Common myeloid progenitor, CD34-positive (primary cell): ENCODE measurements around the gene SPAG17.

ENCODE experiments used
- CTCF ChIA-PET: fragments of 350-600 bp; sonication (Branson Sonifier 250); formaldehyde crosslinking; loops from one replicate; lab custom pipeline; 2021; ENCODE audit warnings: antibody characterized with exemption; lab: Charles Lee
- POLR2A ChIA-PET: fragments of 350-600 bp; sonication (Branson Sonifier 250); formaldehyde crosslinking; loops from one replicate; lab custom pipeline; 2021; ENCODE audit warnings: antibody characterized with exemption; lab: Charles Lee
- DNase-seq, 3 donors: peaks; one replicate each; pipeline versions ENCODE4 v3.0.0 to v3.0.0-alpha.2; 2013
- H3K27ac ChIP-seq, 2 experiments: 1 replicate in 1 of 2; 2 replicates in 1 of 2; pipeline ENCODE4 v1.7.0; 2013; ENCODE audit warnings: inconsistent platforms in 2 of 2, low read length in 2 of 2, mild to moderate bottlenecking in 2 of 2, low read depth in 1 of 2, moderate library complexity in 1 of 2; ENCODE audit not compliant: severe bottlenecking in 2 of 2, insufficient read depth in 1 of 2, poor library complexity in 1 of 2
- H3K27me3 ChIP-seq, 5 experiments: replicated peaks in 2 of 5; 1 replicate in 3 of 5; 2 replicates in 2 of 5; pipeline versions ENCODE4 v1.6.1 to v1.7.0; 2013; ENCODE audit warnings: low read length in 4 of 5, mild to moderate bottlenecking in 2 of 5, moderate library complexity in 2 of 5, inconsistent platforms in 1 of 5; ENCODE audit not compliant: insufficient read depth in 5 of 5, control insufficient read depth in 4 of 5
- H3K36me3 ChIP-seq, 4 experiments: 1 replicate in 2 of 4; 2 replicates in 2 of 4; pipeline versions ENCODE4 v1.6.1 to v1.7.0; 2013; ENCODE audit warnings: low read length in 3 of 4, control low read depth in 1 of 4, mild to moderate bottlenecking in 1 of 4; ENCODE audit not compliant: control insufficient read depth in 4 of 4, insufficient read depth in 4 of 4
- H3K4me1 ChIP-seq, 4 experiments: 1 replicate in 3 of 4; 2 replicates in 1 of 4; pipeline versions ENCODE4 v1.6.1 to v1.7.1; 2013; ENCODE audit warnings: low read length in 3 of 4, mild to moderate bottlenecking in 3 of 4, control low read depth in 1 of 4, inconsistent platforms in 1 of 4, moderate library complexity in 1 of 4; ENCODE audit not compliant: control insufficient read depth in 4 of 4, insufficient read depth in 4 of 4; ENCODE audit errors: control extremely low read depth in 1 of 4
- H3K4me3 ChIP-seq, 7 experiments: 1 replicate in 4 of 7; 2 replicates in 3 of 7; pipeline versions ENCODE4 v1.5.1 to v1.7.0; 2013; ENCODE audit warnings: mild to moderate bottlenecking in 7 of 7, low read length in 6 of 7, moderate library complexity in 6 of 7, inconsistent platforms in 2 of 7, low read depth in 2 of 7, control low read depth in 1 of 7; ENCODE audit not compliant: insufficient read depth in 4 of 7, control insufficient read depth in 1 of 7; ENCODE audit errors: extremely low read depth in 1 of 7
- H3K9me3 ChIP-seq, 5 experiments: 1 replicate in 4 of 5; 2 replicates in 1 of 5; pipeline versions ENCODE4 v1.6.1 to v1.7.1; 2013; ENCODE audit warnings: low read length in 4 of 5, mild to moderate bottlenecking in 2 of 5, inconsistent platforms in 1 of 5, low read depth in 1 of 5, moderate library complexity in 1 of 5; ENCODE audit not compliant: control insufficient read depth in 4 of 5, insufficient read depth in 2 of 5; ENCODE audit errors: control extremely low read depth in 1 of 5
- WGBS: methylation state at CpG from one replicate; pipeline ENCODE4 v1.1.5; 2013; ENCODE audit not compliant: insufficient coverage; 5-methylcytosine and 5-hydroxymethylcytosine counted together

The SPAG17 gene

DNA sequence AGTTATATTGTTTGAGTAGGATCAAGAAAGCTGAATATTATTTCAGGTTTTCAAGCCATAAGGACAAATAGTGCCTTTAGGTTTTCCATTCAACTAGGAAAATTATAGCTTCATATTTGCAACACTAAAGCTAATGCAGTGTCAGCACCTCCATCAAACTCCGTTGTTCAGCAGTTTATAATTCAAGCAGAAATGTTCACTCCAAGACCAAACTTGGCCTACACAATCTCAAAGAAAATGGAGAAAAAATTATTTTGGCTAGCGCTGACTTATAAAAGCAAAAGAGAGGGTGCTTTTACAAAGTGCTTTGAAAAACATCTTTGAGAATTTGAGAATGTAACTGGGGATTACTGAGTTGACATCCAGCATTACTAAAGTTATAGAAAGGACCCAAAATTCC lies 1.4 kb downstream of the SPAG17 start:
- Histone ChIP-seq H3K4me3 (no peak overlapping the region), H3K27me3 (no peaks in the 10 kb centered on the region), H3K36me3 (no peaks in the 10 kb centered on the region), H3K4me1 (peaks cover 0 to 11% (median 8%) of the 10 kb centered on the region in 4 experiments), H3K27ac (no peak overlapping the region), H3K9me3 (no peaks in the 10 kb centered on the region)
- CTCF ChIA-PET = no interaction called here
- POLR2A ChIA-PET = no interaction called here
- WGBS = no CpG with 5 or more reads among the region's 2 CpGs
- no peak for DNase-seq

DNA sequence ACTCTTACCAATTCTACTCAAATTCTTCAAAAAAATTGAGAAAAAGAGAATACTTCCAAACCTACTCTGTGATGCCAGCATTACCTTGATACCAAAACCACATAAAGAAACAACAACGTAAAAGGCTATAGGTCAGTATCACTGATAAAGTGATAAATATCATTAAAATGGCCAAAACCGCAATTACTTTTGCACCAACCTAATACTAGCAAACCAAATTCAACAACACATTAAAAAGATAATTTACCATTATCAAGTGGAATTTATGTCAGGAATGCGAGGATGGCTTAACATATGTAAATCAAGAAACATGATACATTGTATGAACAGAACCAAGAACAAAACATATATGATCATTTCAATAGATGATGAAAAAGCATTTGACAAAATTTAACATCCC lies 7.0 kb downstream of the SPAG17 start:
- WGBS = no CpG with 5 or more reads among the region's 3 CpGs

GRCh38 chr1:118169016-118169415 lies 16.0 kb downstream of the SPAG17 start:
- Histone ChIP-seq H3K9me3 (peaks cover 0 to 7% (median 0%) of the 10 kb centered on the region in 5 experiments), H3K27me3 (peaks cover 0 to 2% (median 0%) of the 10 kb centered on the region in 5 experiments), H3K4me3 (no peak overlapping the region), H3K27ac (no peak overlapping the region), H3K36me3 (no peaks in the 10 kb centered on the region), H3K4me1 (no peaks in the 10 kb centered on the region)
- WGBS = no CpG with 5 or more reads among the region's 1 CpG
- ChIA-PET POLR2A (interaction anchor here (1.4 kb wide), 1 partner anchor 34 kb away, joined by 4 read pairs; no protein-coding TSS in a partner anchor), CTCF (interaction anchor here (1.5 kb wide), 1 partner anchor 26 kb away, joined by 3 read pairs; no protein-coding TSS in a partner anchor)
- DNase-seq = no peak

More for the DNA sequence above, 7.0 kb downstream of the SPAG17 start:
- Histone ChIP-seq H3K27me3 (no peaks in the 10 kb centered on the region), H3K4me3 (no peak overlapping the region), H3K4me1 (no peaks in the 10 kb centered on the region), H3K36me3 (no peaks in the 10 kb centered on the region), H3K9me3 (peaks cover 0 to 12% (median 0%) of the 10 kb centered on the region in 5 experiments), H3K27ac (no peak overlapping the region)
- DNase-seq = no peak
- CTCF ChIA-PET = no interaction called here
- POLR2A ChIA-PET = no interaction called here

DNA sequence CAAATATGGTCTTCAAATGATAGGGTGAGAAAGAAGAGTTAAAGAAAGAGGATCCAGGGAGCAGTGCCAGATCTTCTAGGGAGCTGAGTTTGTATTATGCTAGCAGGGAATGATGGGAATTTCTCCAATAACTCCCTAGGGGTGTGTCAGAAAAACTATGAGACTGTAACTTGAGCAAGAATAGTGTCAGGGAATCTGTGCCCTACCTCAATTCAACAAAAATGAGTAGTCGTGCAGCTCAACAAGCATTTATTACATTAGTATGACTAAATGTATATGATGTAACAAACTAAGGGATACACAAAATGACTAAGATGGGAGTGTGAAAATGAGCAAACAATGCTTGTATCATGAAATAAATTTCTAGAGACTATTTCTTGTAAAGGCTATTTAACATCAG lies 24.2 kb downstream of the SPAG17 start:
- CTCF ChIA-PET = no interaction called here
- no peaks in the 10 kb centered on the region for H3K9me3 ChIP-seq
- POLR2A ChIA-PET = no interaction called here

GRCh38 chr1:118159569-118159968 lies 25.5 kb downstream of the SPAG17 start:
- Histone ChIP-seq H3K27me3 (no peaks in the 10 kb centered on the region), H3K4me1 (no peaks in the 10 kb centered on the region), H3K9me3 (no peaks in the 10 kb centered on the region), H3K27ac (no peak overlapping the region), H3K4me3 (no peak overlapping the region), H3K36me3 (no peaks in the 10 kb centered on the region)
- ChIA-PET POLR2A (no interaction called here), CTCF (interaction anchor here (0.6 kb wide), 1 partner anchor 63 kb away, joined by 3 read pairs; no protein-coding TSS in a partner anchor)
- WGBS = 83% methylated on average over 2 of the region's 4 CpGs
- no peak for DNase-seq

More for the DNA sequence above, 24.2 kb downstream of the SPAG17 start:
- no peaks in the 10 kb centered on the region for H3K36me3 ChIP-seq
- no peaks in the 10 kb centered on the region for H3K27me3 ChIP-seq
- H3K4me3 ChIP-seq = no peak overlapping the region
- no peak for DNase-seq
- H3K27ac ChIP-seq = no peak overlapping the region
- H3K4me1 ChIP-seq = no peaks in the 10 kb centered on the region
- no CpG with 5 or more reads among the region's 1 CpG for WGBS

- no CpG with 5 or more reads among the region's 1 CpG for WGBS
- ChIA-PET POLR2A (no interaction called here), CTCF (no interaction called here)
- Histone ChIP-seq H3K27me3 (no peaks in the 10 kb centered on the region), H3K4me1 (no peaks in the 10 kb centered on the region), H3K36me3 (no peaks in the 10 kb centered on the region), H3K9me3 (no peaks in the 10 kb centered on the region), H3K4me3 (no peak overlapping the region), H3K27ac (no peak overlapping the region)
- no peak for DNase-seq
Observed at GRCh38 chr1:118158924-118159323, 26.1 kb downstream of the SPAG17 start.

DNA sequence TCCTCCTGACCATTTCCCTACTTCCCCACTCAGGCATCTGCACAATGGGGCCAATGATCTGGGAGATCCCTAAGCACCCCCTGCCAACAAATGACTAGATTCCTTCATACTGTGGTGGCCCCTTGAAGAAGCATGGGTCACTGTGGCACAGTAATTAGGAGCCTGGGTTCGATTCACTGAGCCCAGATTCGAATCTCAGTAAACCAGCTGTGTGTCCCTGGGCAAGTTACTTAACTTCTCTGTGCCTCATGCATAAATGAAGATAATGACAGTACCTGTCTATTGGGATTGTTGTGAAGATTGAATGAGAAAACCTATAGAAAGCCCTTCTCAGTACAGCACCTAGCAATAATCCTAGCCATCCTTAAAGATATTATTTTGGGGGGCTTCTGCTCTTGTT lies 27.5 kb downstream of the SPAG17 start:
- CTCF ChIA-PET = no interaction called here
- Histone ChIP-seq H3K27me3 (no peaks in the 10 kb centered on the region), H3K27ac (no peak overlapping the region), H3K4me1 (no peaks in the 10 kb centered on the region), H3K9me3 (no peaks in the 10 kb centered on the region), H3K4me3 (no peak overlapping the region), H3K36me3 (no peaks in the 10 kb centered on the region)
- POLR2A ChIA-PET = no interaction called here
- no peak for DNase-seq
- WGBS = 80% methylated on average over 2 of the region's 2 CpGs
